ENCODE results near the gene MAB21L2. TPM values are rescaled to one million over a fixed set of nuclear protein-coding genes. Genes with fewer than 3 reads are reported as not detected.

MAB21L2 gene
- total and polyA plus RNA-seq, 7 experiments from 2014 or later = not detected

GRCh38 chr4:150586162-150586810, 4.3 kb downstream of the MAB21L2 start:
- intact Hi-C loops (cut with micrococcal nuclease) = no loop called here
- no peak for ATAC-seq
- Mint-ChIP-seq H3K27ac (peak overlapping the region in 3 of 9 donors; percentile 7 to 23 (median 20)), H3K27me3 (no peaks in the 10 kb centered on the region), H3K4me1 (peaks cover 0 to under 1% (median 0%) of the 10 kb centered on the region in 7 donors), H3K4me3 (no peak overlapping the region), H3K9me3 (peaks cover 0 to 5% (median 0%) of the 10 kb centered on the region in 11 donors), H3K36me3 (peaks cover 18 to 82% (median 58%) of the 10 kb centered on the region in 5 donors)
- no peaks in the 10 kb centered on the region for H3K4me1 ChIP-seq (ENCODE audit: control insufficient read depth in 2 of 2, insufficient read depth in 2 of 2, low read length in 2 of 2)
- ChIA-PET CTCF (no interaction called here), POLR2A (no interaction called here)
- no peak for DNase-seq
- no peaks in the 10 kb centered on the region for H3K27me3 ChIP-seq (ENCODE audit: control insufficient read depth in 2 of 2, insufficient read depth in 2 of 2, low read length in 2 of 2)
- H3K36me3 ChIP-seq (ENCODE audit: control insufficient read depth in 2 of 3, insufficient read depth in 3 of 3, low read length in 3 of 3) = peaks cover 0 to 41% (median 0%) of the 10 kb centered on the region in 3 experiments
- H3K9me3 ChIP-seq (ENCODE audit: control insufficient read depth in 2 of 3, low read length in 3 of 3) = no peaks in the 10 kb centered on the region
- no peak overlapping the region for H3K4me3 ChIP-seq (ENCODE audit: low read length)
- no peak overlapping the region for H3K27ac ChIP-seq (ENCODE audit: low read depth, low read length)

- ATAC-seq = no peak
- Histone ChIP-seq H3K36me3 (ENCODE audit: control insufficient read depth in 2 of 3, insufficient read depth in 3 of 3, low read length in 3 of 3) (peaks cover 0 to 26% (median 0%) of the 10 kb centered on the region in 3 experiments), H3K9me3 (ENCODE audit: control insufficient read depth in 2 of 3, low read length in 3 of 3) (no peaks in the 10 kb centered on the region), H3K27me3 (ENCODE audit: control insufficient read depth in 2 of 2, insufficient read depth in 2 of 2, low read length in 2 of 2) (no peaks in the 10 kb centered on the region), H3K4me1 (ENCODE audit: control insufficient read depth in 2 of 2, insufficient read depth in 2 of 2, low read length in 2 of 2) (no peaks in the 10 kb centered on the region), H3K4me3 (ENCODE audit: low read length) (no peak overlapping the region), H3K27ac (ENCODE audit: low read depth, low read length) (no peak overlapping the region)
- intact Hi-C loops (cut with micrococcal nuclease) = no loop called here
- Mint-ChIP-seq H3K4me3 (no peak overlapping the region), H3K36me3 (peaks cover 6 to 68% (median 42%) of the 10 kb centered on the region in 5 donors), H3K27me3 (no peaks in the 10 kb centered on the region), H3K4me1 (peaks cover 0 to 4% (median 0%) of the 10 kb centered on the region in 7 donors), H3K9me3 (peaks cover 0 to 1% (median 0%) of the 10 kb centered on the region in 11 donors), H3K27ac (peak overlapping the region in 2 of 9 donors; percentile 6 to 10)
- CTCF ChIA-PET = interaction anchor here (0.6 kb wide), 1 partner anchor 16 kb away, joined by 3 read pairs; no protein-coding TSS in a partner anchor
- no peak for DNase-seq
- POLR2A ChIA-PET = no interaction called here
Observed at GRCh38 chr4:150588316-150588715, 6.4 kb downstream of the MAB21L2 start.

- Histone ChIP-seq H3K27ac (ENCODE audit: low read depth, low read length) (no peak overlapping the region), H3K9me3 (ENCODE audit: control insufficient read depth in 2 of 3, low read length in 3 of 3) (no peaks in the 10 kb centered on the region), H3K36me3 (ENCODE audit: control insufficient read depth in 2 of 3, insufficient read depth in 3 of 3, low read length in 3 of 3) (peaks cover 0 to 18% (median 0%) of the 10 kb centered on the region in 3 experiments), H3K4me3 (ENCODE audit: low read length) (no peak overlapping the region), H3K4me1 (ENCODE audit: control insufficient read depth in 2 of 2, insufficient read depth in 2 of 2, low read length in 2 of 2) (no peaks in the 10 kb centered on the region), H3K27me3 (ENCODE audit: control insufficient read depth in 2 of 2, insufficient read depth in 2 of 2, low read length in 2 of 2) (no peaks in the 10 kb centered on the region)
- H3K27me3 Mint-ChIP-seq = no peaks in the 10 kb centered on the region
- ChIA-PET POLR2A (interaction anchor here (0.7 kb wide), 1 partner anchor 40 kb away, joined by 4 read pairs; no protein-coding TSS in a partner anchor), CTCF (no interaction called here)
- H3K36me3 Mint-ChIP-seq = peaks cover 0 to 60% (median 34%) of the 10 kb centered on the region in 5 donors
- peaks cover 0 to 4% (median 0%) of the 10 kb centered on the region in 7 donors for H3K4me1 Mint-ChIP-seq
- intact Hi-C loops (cut with micrococcal nuclease) = no loop called here
- DNase-seq (no peak), ATAC-seq (no peak)
- no peak overlapping the region for H3K27ac Mint-ChIP-seq
- H3K4me3 Mint-ChIP-seq = no peak overlapping the region
- H3K9me3 Mint-ChIP-seq = no peaks in the 10 kb centered on the region
Observed at GRCh38 chr4:150589157-150589556, 7.2 kb downstream of the MAB21L2 start.

- no peaks in the 10 kb centered on the region for H3K4me1 ChIP-seq (ENCODE audit: control insufficient read depth in 2 of 2, insufficient read depth in 2 of 2, low read length in 2 of 2)
- H3K27ac Mint-ChIP-seq = no peak overlapping the region
- POLR2A ChIA-PET = no interaction called here
- DNase-seq = no peak
- peaks cover 0 to 48% (median 23%) of the 10 kb centered on the region in 5 donors for H3K36me3 Mint-ChIP-seq
- intact Hi-C loops (cut with micrococcal nuclease) = no loop called here
- H3K36me3 ChIP-seq (ENCODE audit: control insufficient read depth in 2 of 3, insufficient read depth in 3 of 3, low read length in 3 of 3) = peaks cover 0 to 18% (median 0%) of the 10 kb centered on the region in 3 experiments
- CTCF ChIA-PET = no interaction called here
- H3K27me3 Mint-ChIP-seq = no peaks in the 10 kb centered on the region
- H3K4me1 Mint-ChIP-seq = peaks cover 0 to 4% (median 0%) of the 10 kb centered on the region in 7 donors
- H3K27me3 ChIP-seq (ENCODE audit: control insufficient read depth in 2 of 2, insufficient read depth in 2 of 2, low read length in 2 of 2) = no peaks in the 10 kb centered on the region
- H3K9me3 Mint-ChIP-seq = no peaks in the 10 kb centered on the region
- no peak overlapping the region for H3K27ac ChIP-seq (ENCODE audit: low read depth, low read length)
- no peak overlapping the region for H3K4me3 ChIP-seq (ENCODE audit: low read length)
- H3K9me3 ChIP-seq (ENCODE audit: control insufficient read depth in 2 of 3, low read length in 3 of 3) = no peaks in the 10 kb centered on the region
- no peak overlapping the region for H3K4me3 Mint-ChIP-seq
- no peak for ATAC-seq
Observed at GRCh38 chr4:150590631-150591030, 8.7 kb downstream of the MAB21L2 start.

GRCh38 chr4:150591406-150591805, 9.5 kb downstream of the MAB21L2 start:
- H3K4me1 ChIP-seq (ENCODE audit: control insufficient read depth in 2 of 2, insufficient read depth in 2 of 2, low read length in 2 of 2) = no peaks in the 10 kb centered on the region
- ATAC-seq = no peak
- peak overlapping the region in 1 of 9 donors; percentile 14 for H3K27ac Mint-ChIP-seq
- H3K27me3 ChIP-seq (ENCODE audit: control insufficient read depth in 2 of 2, insufficient read depth in 2 of 2, low read length in 2 of 2) = no peaks in the 10 kb centered on the region
- ChIA-PET POLR2A (no interaction called here), CTCF (no interaction called here)
- intact Hi-C loops (cut with micrococcal nuclease) = no loop called here
- H3K36me3 ChIP-seq (ENCODE audit: control insufficient read depth in 2 of 3, insufficient read depth in 3 of 3, low read length in 3 of 3) = peaks cover 0 to 18% (median 0%) of the 10 kb centered on the region in 3 experiments
- H3K27me3 Mint-ChIP-seq = no peaks in the 10 kb centered on the region
- no peak overlapping the region for H3K4me3 ChIP-seq (ENCODE audit: low read length)
- H3K4me3 Mint-ChIP-seq = no peak overlapping the region
- no peaks in the 10 kb centered on the region for H3K9me3 Mint-ChIP-seq
- no peak overlapping the region for H3K27ac ChIP-seq (ENCODE audit: low read depth, low read length)
- H3K9me3 ChIP-seq (ENCODE audit: control insufficient read depth in 2 of 3, low read length in 3 of 3) = no peaks in the 10 kb centered on the region
- DNase-seq = no peak
- H3K4me1 Mint-ChIP-seq = peaks cover 0 to 4% (median 0%) of the 10 kb centered on the region in 7 donors
- peaks cover 0 to 40% (median 17%) of the 10 kb centered on the region in 5 donors for H3K36me3 Mint-ChIP-seq

- no peak for DNase-seq
- Histone ChIP-seq H3K27ac (ENCODE audit: low read depth, low read length) (no peak overlapping the region), H3K9me3 (ENCODE audit: control insufficient read depth in 2 of 3, low read length in 3 of 3) (no peaks in the 10 kb centered on the region), H3K36me3 (ENCODE audit: control insufficient read depth in 2 of 3, insufficient read depth in 3 of 3, low read length in 3 of 3) (peaks cover 0 to 18% (median 0%) of the 10 kb centered on the region in 3 experiments), H3K4me1 (ENCODE audit: control insufficient read depth in 2 of 2, insufficient read depth in 2 of 2, low read length in 2 of 2) (no peaks in the 10 kb centered on the region), H3K4me3 (ENCODE audit: low read length) (no peak overlapping the region), H3K27me3 (ENCODE audit: control insufficient read depth in 2 of 2, insufficient read depth in 2 of 2, low read length in 2 of 2) (no peaks in the 10 kb centered on the region)
- intact Hi-C loops (cut with micrococcal nuclease) = no loop called here
- no peak for ATAC-seq
- ChIA-PET CTCF (no interaction called here), POLR2A (no interaction called here)
- no peaks in the 10 kb centered on the region for H3K9me3 Mint-ChIP-seq
- H3K27me3 Mint-ChIP-seq = no peaks in the 10 kb centered on the region
- H3K27ac Mint-ChIP-seq = no peak overlapping the region
- H3K4me3 Mint-ChIP-seq = no peak overlapping the region
- peaks cover 0 to 4% (median 0%) of the 10 kb centered on the region in 7 donors for H3K4me1 Mint-ChIP-seq
- H3K36me3 Mint-ChIP-seq = peaks cover 0 to 38% (median 15%) of the 10 kb centered on the region in 5 donors
Observed at GRCh38 chr4:150591904-150592303, 10.0 kb downstream of the MAB21L2 start.

- H3K4me3 Mint-ChIP-seq = no peak overlapping the region
- peaks cover 2 to 32% (median 16%) of the 10 kb centered on the region in 5 donors for H3K36me3 Mint-ChIP-seq
- H3K27me3 ChIP-seq (ENCODE audit: control insufficient read depth in 2 of 2, insufficient read depth in 2 of 2, low read length in 2 of 2) = no peaks in the 10 kb centered on the region
- peaks cover 0 to 7% (median 6%) of the 10 kb centered on the region in 3 experiments for H3K36me3 ChIP-seq (ENCODE audit: control insufficient read depth in 2 of 3, insufficient read depth in 3 of 3, low read length in 3 of 3)
- ChIA-PET POLR2A (no interaction called here), CTCF (interaction anchor here (1.1 kb wide), 1 partner anchor 273 kb away, joined by 4 read pairs; no protein-coding TSS in a partner anchor)
- no peak overlapping the region for H3K27ac ChIP-seq (ENCODE audit: low read depth, low read length)
- no peak overlapping the region for H3K27ac Mint-ChIP-seq
- intact Hi-C loops (cut with micrococcal nuclease) = no loop called here
- ATAC-seq (no peak), DNase-seq (no peak)
- peaks cover 0 to 4% (median 0%) of the 10 kb centered on the region in 7 donors for H3K4me1 Mint-ChIP-seq
- H3K4me1 ChIP-seq (ENCODE audit: control insufficient read depth in 2 of 2, insufficient read depth in 2 of 2, low read length in 2 of 2) = no peaks in the 10 kb centered on the region
- H3K9me3 Mint-ChIP-seq = no peaks in the 10 kb centered on the region
- H3K9me3 ChIP-seq (ENCODE audit: control insufficient read depth in 2 of 3, low read length in 3 of 3) = no peaks in the 10 kb centered on the region
- H3K27me3 Mint-ChIP-seq = no peaks in the 10 kb centered on the region
- no peak overlapping the region for H3K4me3 ChIP-seq (ENCODE audit: low read length)
Observed at GRCh38 chr4:150593996-150594395, 12.0 kb downstream of the MAB21L2 start.
